Measurements from ENCODE around the gene RIPK4. TPM values are rescaled to one million over a fixed set of nuclear protein-coding genes. Genes with fewer than 3 reads are reported as not detected.

RIPK4 gene
- total RNA-seq, 4 donors from 2014 or later: 4.4 to 20.5 (median 10.6) TPM

- TF ChIP-seq EP300 (IDR thresholded peaks at IDR 0.05; ENCODE audit: low read depth) (no peak), CTCF (IDR thresholded peaks at IDR 0.05) (no peak), POLR2A (IDR thresholded peaks at IDR 0.05) (no peak), POLR2AphosphoS5 (IDR thresholded peaks at IDR 0.05) (no peak)
- H3K4me1 ChIP-seq: no peaks in the 10 kb centered on the region
- no peak overlapping the region for H3K4me3 ChIP-seq
- H3K9me3 ChIP-seq: peaks cover 3 to 7% of the 10 kb centered on the region in 2 donors
- H3K27me3 ChIP-seq: peaks cover 16% of the 10 kb centered on the region
- WGBS, 2 donors (ENCODE audit: low coverage in 1 of 2): 92% methylated on average over 13 of the region's 14 CpGs; no CpG with 5 or more reads in 1 of the 2 donors
- intact Hi-C loops (cut with DNase I; ENCODE audit: low total_unique reads) (no loop called here), in situ Hi-C loops (cut with MboI; ENCODE audit: low pct_ligation_motif_present in 1 of 4, low pct_unique_long_range_greater_than_20kb in 1 of 4, low sequenced_read_pairs in 3 of 4) (loop anchor here in 2 of 4 donors (10.0 to 25.0 kb wide), 2 partner anchors 159 to 182 kb away; no protein-coding TSS in a partner anchor)
- H3K27ac ChIP-seq: no peak overlapping the region
- DNase-seq: no peak
- H3K36me3 ChIP-seq: no peaks in the 10 kb centered on the region
Observed at GRCh38 chr21:41796476-41797080, 29.7 kb upstream of the RIPK4 start.

GRCh38 chr21:41795726-41796125, 28.9 kb upstream of the RIPK4 start:
- 60 to 71% methylated on average over 2 to 3 of the region's 3 CpGs for WGBS, 2 donors (ENCODE audit: low coverage in 1 of 2)
- intact Hi-C loops (cut with DNase I; ENCODE audit: low total_unique reads): no loop called here
- TF ChIP-seq EP300 (IDR thresholded peaks at IDR 0.05; ENCODE audit: low read depth): no peak
- no peak for TF ChIP-seq POLR2AphosphoS5 (IDR thresholded peaks at IDR 0.05)
- TF ChIP-seq CTCF (IDR thresholded peaks at IDR 0.05): no peak
- TF ChIP-seq POLR2A (IDR thresholded peaks at IDR 0.05): no peak

GRCh38 chr21:41794600-41794999, 27.7 kb upstream of the RIPK4 start:
- no peak for TF ChIP-seq CTCF (IDR thresholded peaks at IDR 0.05)
- no peak for TF ChIP-seq POLR2A (IDR thresholded peaks at IDR 0.05)
- no peak for TF ChIP-seq EP300 (IDR thresholded peaks at IDR 0.05; ENCODE audit: low read depth)
- TF ChIP-seq POLR2AphosphoS5 (IDR thresholded peaks at IDR 0.05): no peak
- DNase-seq: no peak
- no peak overlapping the region for H3K4me3 ChIP-seq
- intact Hi-C loops (cut with DNase I; ENCODE audit: low total_unique reads): no loop called here
- H3K36me3 ChIP-seq: no peaks in the 10 kb centered on the region
- peaks cover 3 to 7% of the 10 kb centered on the region in 2 donors for H3K9me3 ChIP-seq
- in situ Hi-C loops (cut with MboI; ENCODE audit: low pct_ligation_motif_present in 1 of 4, low pct_unique_long_range_greater_than_20kb in 1 of 4, low sequenced_read_pairs in 3 of 4): loop anchor here in 2 of 4 donors (10.0 to 25.0 kb wide), 2 partner anchors 157 to 180 kb away; no protein-coding TSS in a partner anchor
- 91% methylated on average over 10 of the region's 10 CpGs; no CpG with 5 or more reads in 1 of the 2 donors for WGBS, 2 donors (ENCODE audit: low coverage in 1 of 2)
- no peak overlapping the region for H3K27ac ChIP-seq
- peaks cover 30% of the 10 kb centered on the region for H3K27me3 ChIP-seq
- no peaks in the 10 kb centered on the region for H3K4me1 ChIP-seq

More at GRCh38 chr21:41795726-41796125, 28.9 kb upstream of the RIPK4 start:
- no peak overlapping the region for H3K4me3 ChIP-seq
- H3K4me1 ChIP-seq: no peaks in the 10 kb centered on the region
- DNase-seq: no peak
- in situ Hi-C loops (cut with MboI; ENCODE audit: low pct_ligation_motif_present in 1 of 4, low pct_unique_long_range_greater_than_20kb in 1 of 4, low sequenced_read_pairs in 3 of 4): loop anchor here in 2 of 4 donors (10.0 to 25.0 kb wide), 2 partner anchors 158 to 181 kb away; no protein-coding TSS in a partner anchor
- peaks cover 3 to 7% of the 10 kb centered on the region in 2 donors for H3K9me3 ChIP-seq
- H3K27ac ChIP-seq: no peak overlapping the region
- peaks cover 24% of the 10 kb centered on the region for H3K27me3 ChIP-seq
- no peaks in the 10 kb centered on the region for H3K36me3 ChIP-seq

- Histone ChIP-seq H3K27ac (no peak overlapping the region), H3K4me1 (no peaks in the 10 kb centered on the region), H3K27me3 (peaks cover 49% of the 10 kb centered on the region), H3K36me3 (no peaks in the 10 kb centered on the region), H3K9me3 (peaks cover 3 to 7% of the 10 kb centered on the region in 2 donors), H3K4me3 (no peak overlapping the region)
- DNase-seq: no peak
- TF ChIP-seq POLR2AphosphoS5 (IDR thresholded peaks at IDR 0.05) (no peak), CTCF (IDR thresholded peaks at IDR 0.05) (no peak), POLR2A (IDR thresholded peaks at IDR 0.05) (no peak), EP300 (IDR thresholded peaks at IDR 0.05; ENCODE audit: low read depth) (no peak)
- intact Hi-C loops (cut with DNase I; ENCODE audit: low total_unique reads) (no loop called here), in situ Hi-C loops (cut with MboI; ENCODE audit: low pct_ligation_motif_present in 1 of 4, low pct_unique_long_range_greater_than_20kb in 1 of 4, low sequenced_read_pairs in 3 of 4) (loop anchor here in 2 of 4 donors (10.0 to 25.0 kb wide), 2 partner anchors 155 to 178 kb away; no protein-coding TSS in a partner anchor)
- WGBS, 2 donors (ENCODE audit: low coverage in 1 of 2): 89 to 92% methylated on average over 3 of the region's 3 CpGs
Observed at GRCh38 chr21:41792711-41793110, 25.9 kb upstream of the RIPK4 start.

Data from transverse colon (tissue), 4 donors.